ENCODE results near the gene ALOX12B. TPM values are rescaled to one million over a fixed set of nuclear protein-coding genes. Genes with fewer than 3 reads are reported as not detected.
A peak's percentile ranks its signal among the peaks of the same experiment; 100 is the strongest.

Gene ALOX12B
- total and polyA plus RNA-seq, 4 donors = not detected

DNA sequence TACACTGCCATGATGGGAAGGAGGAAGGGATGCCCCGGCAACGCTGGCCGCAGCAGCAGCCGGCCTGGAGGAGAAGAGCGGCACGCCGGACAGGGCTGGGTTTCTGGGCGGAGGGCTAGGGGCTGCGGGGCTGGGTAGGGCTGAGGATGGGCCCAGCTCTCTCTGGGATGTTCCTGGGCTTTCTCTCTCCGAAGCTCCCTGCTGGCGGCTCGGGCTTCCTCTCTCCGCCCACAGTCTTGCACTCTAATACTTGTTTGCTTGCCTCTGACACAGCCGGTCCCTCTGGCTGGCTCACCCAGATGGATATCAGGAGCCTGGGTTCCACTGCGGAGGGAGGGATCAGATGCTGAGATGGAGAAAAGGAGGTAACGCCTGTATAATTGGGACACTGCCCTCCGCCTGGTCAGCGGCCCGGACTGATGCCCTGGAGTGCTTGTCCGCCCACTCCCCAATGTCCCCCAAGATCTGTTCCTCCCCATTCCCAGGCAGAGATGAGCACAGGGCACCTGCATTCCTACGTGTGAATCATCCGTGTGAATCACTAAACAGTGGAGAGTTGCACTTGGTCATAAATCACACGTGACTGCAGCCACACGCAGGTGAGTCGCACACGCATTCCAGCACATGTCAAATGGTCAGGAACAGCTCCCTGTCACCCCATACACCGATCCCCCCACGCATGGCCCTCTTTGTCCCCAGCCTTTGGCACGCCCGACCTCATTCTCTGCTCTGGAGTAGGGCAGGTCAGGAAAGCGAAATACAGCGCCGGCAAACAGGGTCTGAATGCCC lies 30.7 kb upstream of the ALOX12B start, which contains the start of gene ALOXE3:
TSS of gene ALOXE3 (minus strand) at position 535 of the 789 bp plus-strand sequence. CDS start at position 11, 524 bp downstream.
- H3K4me1 ChIP-seq (ENCODE audit: control insufficient read depth in 4 of 4, insufficient read depth in 4 of 4, low read length in 3 of 4) = peaks cover 14 to 48% (median 45%) of the 10 kb centered on the region in 4 donors
- TF ChIP-seq FOXA2 (IDR thresholded peaks at IDR 0.05) (no peak), NR2F2 (IDR thresholded peaks at IDR 0.05) (no peak), HNF4G (IDR thresholded peaks at IDR 0.05) (no peak), FOXA1 (IDR thresholded peaks at IDR 0.05) (no peak), TAF1 (conservative IDR thresholded peaks at IDR 0.05) (no peak), SP1 (IDR thresholded peaks at IDR 0.05) (no peak), YY1 (IDR thresholded peaks at IDR 0.05) (no peak), RXRA (IDR thresholded peaks at IDR 0.05) (no peak), EGR1 (IDR thresholded peaks at IDR 0.05; ENCODE audit: low read depth in 2 of 2) (no peak), ATF3 (IDR thresholded peaks at IDR 0.05) (no peak), GABPA (IDR thresholded peaks at IDR 0.05 in 1 of 2, conservative IDR thresholded peaks at IDR 0.05 in 1 of 2) (no peak), HNF4A (conservative IDR thresholded peaks at IDR 0.05) (no peak), RAD21 (IDR thresholded peaks at IDR 0.05) (no peak)
- TF ChIP-seq, protein P1, sequence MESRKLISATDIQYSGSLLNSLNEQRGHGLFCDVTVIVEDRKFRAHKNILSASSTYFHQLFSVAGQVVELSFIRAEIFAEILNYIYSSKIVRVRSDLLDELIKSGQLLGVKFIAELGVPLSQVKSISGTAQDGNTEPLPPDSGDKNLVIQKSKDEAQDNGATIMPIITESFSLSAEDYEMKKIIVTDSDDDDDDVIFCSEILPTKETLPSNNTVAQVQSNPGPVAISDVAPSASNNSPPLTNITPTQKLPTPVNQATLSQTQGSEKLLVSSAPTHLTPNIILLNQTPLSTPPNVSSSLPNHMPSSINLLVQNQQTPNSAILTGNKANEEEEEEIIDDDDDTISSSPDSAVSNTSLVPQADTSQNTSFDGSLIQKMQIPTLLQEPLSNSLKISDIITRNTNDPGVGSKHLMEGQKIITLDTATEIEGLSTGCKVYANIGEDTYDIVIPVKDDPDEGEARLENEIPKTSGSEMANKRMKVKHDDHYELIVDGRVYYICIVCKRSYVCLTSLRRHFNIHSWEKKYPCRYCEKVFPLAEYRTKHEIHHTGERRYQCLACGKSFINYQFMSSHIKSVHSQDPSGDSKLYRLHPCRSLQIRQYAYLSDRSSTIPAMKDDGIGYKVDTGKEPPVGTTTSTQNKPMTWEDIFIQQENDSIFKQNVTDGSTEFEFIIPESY (IDR thresholded peaks at IDR 0.05) = no peak
- TF ChIP-seq, protein P2, sequence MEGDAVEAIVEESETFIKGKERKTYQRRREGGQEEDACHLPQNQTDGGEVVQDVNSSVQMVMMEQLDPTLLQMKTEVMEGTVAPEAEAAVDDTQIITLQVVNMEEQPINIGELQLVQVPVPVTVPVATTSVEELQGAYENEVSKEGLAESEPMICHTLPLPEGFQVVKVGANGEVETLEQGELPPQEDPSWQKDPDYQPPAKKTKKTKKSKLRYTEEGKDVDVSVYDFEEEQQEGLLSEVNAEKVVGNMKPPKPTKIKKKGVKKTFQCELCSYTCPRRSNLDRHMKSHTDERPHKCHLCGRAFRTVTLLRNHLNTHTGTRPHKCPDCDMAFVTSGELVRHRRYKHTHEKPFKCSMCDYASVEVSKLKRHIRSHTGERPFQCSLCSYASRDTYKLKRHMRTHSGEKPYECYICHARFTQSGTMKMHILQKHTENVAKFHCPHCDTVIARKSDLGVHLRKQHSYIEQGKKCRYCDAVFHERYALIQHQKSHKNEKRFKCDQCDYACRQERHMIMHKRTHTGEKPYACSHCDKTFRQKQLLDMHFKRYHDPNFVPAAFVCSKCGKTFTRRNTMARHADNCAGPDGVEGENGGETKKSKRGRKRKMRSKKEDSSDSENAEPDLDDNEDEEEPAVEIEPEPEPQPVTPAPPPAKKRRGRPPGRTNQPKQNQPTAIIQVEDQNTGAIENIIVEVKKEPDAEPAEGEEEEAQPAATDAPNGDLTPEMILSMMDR (IDR thresholded peaks at IDR 0.05; ENCODE audit: low read depth, low read length, missing input control) = no peak
- TF ChIP-seq, protein P3, sequence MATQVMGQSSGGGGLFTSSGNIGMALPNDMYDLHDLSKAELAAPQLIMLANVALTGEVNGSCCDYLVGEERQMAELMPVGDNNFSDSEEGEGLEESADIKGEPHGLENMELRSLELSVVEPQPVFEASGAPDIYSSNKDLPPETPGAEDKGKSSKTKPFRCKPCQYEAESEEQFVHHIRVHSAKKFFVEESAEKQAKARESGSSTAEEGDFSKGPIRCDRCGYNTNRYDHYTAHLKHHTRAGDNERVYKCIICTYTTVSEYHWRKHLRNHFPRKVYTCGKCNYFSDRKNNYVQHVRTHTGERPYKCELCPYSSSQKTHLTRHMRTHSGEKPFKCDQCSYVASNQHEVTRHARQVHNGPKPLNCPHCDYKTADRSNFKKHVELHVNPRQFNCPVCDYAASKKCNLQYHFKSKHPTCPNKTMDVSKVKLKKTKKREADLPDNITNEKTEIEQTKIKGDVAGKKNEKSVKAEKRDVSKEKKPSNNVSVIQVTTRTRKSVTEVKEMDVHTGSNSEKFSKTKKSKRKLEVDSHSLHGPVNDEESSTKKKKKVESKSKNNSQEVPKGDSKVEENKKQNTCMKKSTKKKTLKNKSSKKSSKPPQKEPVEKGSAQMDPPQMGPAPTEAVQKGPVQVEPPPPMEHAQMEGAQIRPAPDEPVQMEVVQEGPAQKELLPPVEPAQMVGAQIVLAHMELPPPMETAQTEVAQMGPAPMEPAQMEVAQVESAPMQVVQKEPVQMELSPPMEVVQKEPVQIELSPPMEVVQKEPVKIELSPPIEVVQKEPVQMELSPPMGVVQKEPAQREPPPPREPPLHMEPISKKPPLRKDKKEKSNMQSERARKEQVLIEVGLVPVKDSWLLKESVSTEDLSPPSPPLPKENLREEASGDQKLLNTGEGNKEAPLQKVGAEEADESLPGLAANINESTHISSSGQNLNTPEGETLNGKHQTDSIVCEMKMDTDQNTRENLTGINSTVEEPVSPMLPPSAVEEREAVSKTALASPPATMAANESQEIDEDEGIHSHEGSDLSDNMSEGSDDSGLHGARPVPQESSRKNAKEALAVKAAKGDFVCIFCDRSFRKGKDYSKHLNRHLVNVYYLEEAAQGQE (IDR thresholded peaks at IDR 0.05) = no peak
- H3K27ac ChIP-seq (ENCODE audit: low read depth in 1 of 2, low read length in 2 of 2) = peak within 1 kb of the TSS; percentile 34 to 59
- no peaks in the 10 kb centered on the region for H3K9me3 ChIP-seq (ENCODE audit: control insufficient read depth in 4 of 4, low read length in 3 of 4)
- peak within 1 kb of the TSS; percentile 34 to 43 (median 41) for H3K4me3 ChIP-seq (ENCODE audit: low read depth in 1 of 3, low read length in 3 of 3)
- WGBS = 3% methylated on average over 33 of the region's 33 CpGs
- DNase-seq (ENCODE audit: low spot score) = no peak
- H3K9ac ChIP-seq (ENCODE audit: low read depth in 1 of 2, low read length in 2 of 2) = peak within 1 kb of the TSS; percentile 36 to 75
- no peaks in the 10 kb centered on the region for H3K36me3 ChIP-seq (ENCODE audit: control insufficient read depth in 4 of 4, insufficient read depth in 3 of 4, low read depth in 1 of 4, low read length in 3 of 4)
- H3K27me3 ChIP-seq (ENCODE audit: control insufficient read depth in 4 of 4, insufficient read depth in 4 of 4, low read length in 3 of 4) = peaks cover 0 to 24% (median 6%) of the 10 kb centered on the region in 4 donors

Measured in liver (tissue), 9 donors.